ENCODE measurements around the gene OPA3. TPM values are rescaled to one million over a fixed set of nuclear protein-coding genes. Genes with fewer than 3 reads are reported as not detected.

OPA3 gene
- total and polyA plus RNA-seq, 5 donors: 17.5 to 27.6 (median 23.2) TPM

DNA sequence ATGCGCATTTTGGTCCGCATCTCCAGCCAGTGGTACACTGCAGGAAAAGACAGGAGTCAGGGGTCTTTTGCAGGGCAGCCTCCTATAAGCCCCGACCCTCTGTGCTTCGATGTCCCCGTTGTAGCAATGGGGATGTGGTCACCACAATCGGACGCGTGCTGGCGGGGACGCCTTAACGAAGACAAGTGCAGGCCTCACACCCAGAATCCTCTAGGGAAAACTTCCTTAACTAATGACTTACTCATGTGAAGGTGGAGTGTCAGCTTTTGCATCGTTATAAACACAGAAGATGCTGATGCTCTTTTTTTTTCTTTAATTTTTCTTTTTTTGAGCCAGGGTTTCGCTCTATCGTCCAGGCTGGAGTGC, 55.2 kb downstream of the OPA3 start:
- DNase-seq: peak in 1 of 3 donors; percentile 30
- WGBS: 33% methylated on average over 14 of the region's 14 CpGs
- Histone ChIP-seq H3K27me3 (ENCODE audit: control insufficient read depth, insufficient read depth) (no peaks in the 10 kb centered on the region), H3K9me3 (ENCODE audit: control insufficient read depth, low read length) (no peaks in the 10 kb centered on the region), H3K27ac (ENCODE audit: low read length) (no peak overlapping the region), H3K4me3 (ENCODE audit: low read length) (no peak overlapping the region), H3K4me1 (ENCODE audit: control insufficient read depth, insufficient read depth, low read length) (peaks cover 4% of the 10 kb centered on the region)
- no peak for ATAC-seq
- intact Hi-C loops (cut with DNase I): loop anchor here in 3 of 4 donors (10.0 kb wide), 2 partner anchors 45 to 115 kb away; no protein-coding TSS in a partner anchor

DNA sequence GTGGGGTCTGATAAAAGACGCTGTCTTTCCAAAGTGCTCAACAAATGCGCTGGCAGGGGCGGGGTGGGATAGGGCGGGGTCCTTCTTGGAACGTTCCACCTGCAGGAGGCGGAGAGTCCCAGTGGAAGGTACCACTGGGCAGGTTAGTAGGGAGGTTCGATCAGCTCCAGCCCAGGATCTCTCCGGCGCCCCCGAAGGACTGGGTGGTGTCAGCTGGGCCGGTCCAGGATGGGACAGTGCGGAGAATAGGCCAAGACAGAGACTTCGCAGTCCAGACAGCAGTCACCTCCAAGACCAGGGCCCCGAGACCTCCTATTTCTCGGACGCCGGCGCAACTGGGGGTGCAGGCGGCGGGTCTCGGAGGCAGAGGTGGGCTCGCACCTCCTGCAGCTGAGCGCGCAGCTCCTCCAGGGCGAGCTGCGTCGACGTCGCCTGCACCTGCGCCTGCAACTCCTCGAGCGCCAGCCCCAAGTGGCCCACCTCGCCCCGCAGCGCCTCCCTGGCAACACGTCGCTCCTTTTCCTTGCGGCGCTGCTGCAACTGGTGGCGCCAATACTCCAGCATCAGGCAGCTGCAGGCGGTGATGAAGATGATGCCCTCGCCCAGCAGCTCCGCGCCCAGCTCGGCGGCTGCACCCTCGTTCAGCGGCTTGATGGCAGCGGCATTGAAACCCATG, 55.7 kb downstream of the OPA3 start:
- 7% methylated on average over 49 of the region's 49 CpGs for WGBS
- DNase-seq: peak in 1 of 3 donors; percentile 57

DNA sequence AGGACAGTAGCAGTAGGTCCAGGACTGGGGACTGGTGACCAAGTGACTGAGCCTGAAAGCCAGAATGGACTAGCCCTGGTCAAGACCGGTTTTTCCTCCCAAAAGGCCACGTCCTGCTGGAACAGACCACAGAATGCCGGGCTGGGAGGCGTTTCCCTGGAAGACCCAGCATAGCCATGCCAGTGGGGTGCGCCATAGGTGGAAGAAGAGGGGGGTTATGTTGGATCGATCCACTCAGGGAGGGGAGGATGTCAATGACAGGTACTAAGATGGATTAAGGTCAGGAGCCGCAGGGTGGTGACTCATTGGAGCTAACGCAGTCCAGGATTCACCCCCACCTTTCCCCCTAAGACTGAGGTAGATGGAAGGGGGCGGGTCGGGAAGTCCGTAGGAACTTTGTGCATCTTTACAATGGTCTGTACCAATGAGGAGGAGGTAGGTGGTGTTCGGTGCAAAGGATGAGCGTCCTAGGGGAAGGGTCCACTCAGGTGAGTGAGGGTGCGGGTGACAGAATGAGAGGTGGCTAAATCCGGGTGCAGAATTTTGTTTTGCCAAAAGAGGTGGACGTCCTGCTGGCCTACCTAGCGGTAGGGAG, 56.4 kb downstream of the OPA3 start:
- no peak overlapping the region for H3K4me3 ChIP-seq (ENCODE audit: low read length)
- intact Hi-C loops (cut with DNase I): loop anchor here in 3 of 4 donors (10.0 kb wide), 2 partner anchors 47 to 117 kb away; no protein-coding TSS in a partner anchor
- WGBS: 30% methylated on average over 17 of the region's 17 CpGs

More for the DNA sequence above, 55.7 kb downstream of the OPA3 start:
- intact Hi-C loops (cut with DNase I): loop anchor here in 3 of 4 donors (10.0 kb wide), 2 partner anchors 46 to 116 kb away; no protein-coding TSS in a partner anchor
- H3K9me3 ChIP-seq (ENCODE audit: control insufficient read depth, low read length): no peaks in the 10 kb centered on the region
- no peaks in the 10 kb centered on the region for H3K27me3 ChIP-seq (ENCODE audit: control insufficient read depth, insufficient read depth)
- H3K4me1 ChIP-seq (ENCODE audit: control insufficient read depth, insufficient read depth, low read length): peaks cover 4% of the 10 kb centered on the region
- peak; percentile 27 to 45 for ATAC-seq
- no peak overlapping the region for H3K27ac ChIP-seq (ENCODE audit: low read length)
- H3K4me3 ChIP-seq (ENCODE audit: low read length): no peak overlapping the region

DNA sequence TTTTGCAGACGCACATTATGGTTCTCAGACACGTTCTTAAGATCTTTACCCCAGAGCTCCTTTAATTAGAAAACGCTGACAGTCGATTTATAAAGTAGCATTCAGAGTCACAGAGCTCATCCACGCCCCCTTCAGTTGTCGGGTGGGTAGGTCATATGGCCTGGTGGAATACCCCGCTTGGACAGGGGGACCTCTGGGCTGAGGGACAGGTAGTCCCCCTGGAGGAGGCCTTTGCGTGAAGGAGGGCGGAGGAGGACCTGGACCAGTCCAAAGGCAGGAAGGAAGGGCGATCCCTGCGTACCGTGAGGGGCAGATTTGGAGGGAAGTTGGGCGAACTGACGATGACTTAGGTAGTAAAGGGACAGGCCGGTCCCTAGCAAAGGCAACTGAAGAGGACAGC, 56.9 kb downstream of the OPA3 start:
- no peaks in the 10 kb centered on the region for H3K9me3 ChIP-seq (ENCODE audit: control insufficient read depth, low read length)
- no peak overlapping the region for H3K27ac ChIP-seq (ENCODE audit: low read length)
- H3K4me3 ChIP-seq (ENCODE audit: low read length): no peak overlapping the region
- no peaks in the 10 kb centered on the region for H3K27me3 ChIP-seq (ENCODE audit: control insufficient read depth, insufficient read depth)
- H3K4me1 ChIP-seq (ENCODE audit: control insufficient read depth, insufficient read depth, low read length): peaks cover 4% of the 10 kb centered on the region
- ATAC-seq (peak in 1 of 2 donors; percentile 7), DNase-seq (peak in 1 of 3 donors; percentile 42)
- 63% methylated on average over 15 of the region's 15 CpGs for WGBS
- intact Hi-C loops (cut with DNase I): loop anchor here in 3 of 4 donors (10.0 kb wide), 2 partner anchors 47 to 117 kb away; no protein-coding TSS in a partner anchor

More for the DNA sequence above, 56.4 kb downstream of the OPA3 start:
- H3K27me3 ChIP-seq (ENCODE audit: control insufficient read depth, insufficient read depth): no peaks in the 10 kb centered on the region
- H3K4me1 ChIP-seq (ENCODE audit: control insufficient read depth, insufficient read depth, low read length): peaks cover 4% of the 10 kb centered on the region
- no peaks in the 10 kb centered on the region for H3K9me3 ChIP-seq (ENCODE audit: control insufficient read depth, low read length)
- DNase-seq (peak in 1 of 3 donors; percentile 36), ATAC-seq (peak in 1 of 2 donors; percentile 10)
- no peak overlapping the region for H3K27ac ChIP-seq (ENCODE audit: low read length)

DNA sequence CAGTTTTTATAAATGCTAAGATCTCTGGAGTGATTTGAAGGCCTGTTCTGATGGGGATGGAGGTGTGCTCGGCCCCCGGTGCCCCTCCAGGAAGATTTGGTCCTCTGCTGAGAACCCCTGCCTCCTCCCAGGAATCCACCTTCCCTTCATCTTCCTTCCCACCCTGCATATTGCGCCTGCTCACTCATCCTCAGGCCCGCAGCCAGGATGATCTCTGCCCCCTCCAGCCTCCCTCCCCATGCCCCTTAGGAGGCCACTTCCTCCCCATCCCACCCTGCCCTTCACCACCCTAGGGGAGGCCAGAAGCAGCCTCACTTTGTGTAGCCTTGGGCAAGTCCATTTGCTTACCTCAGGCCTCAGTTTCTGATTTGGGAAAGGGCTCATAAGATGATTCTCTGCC, 57.6 kb downstream of the OPA3 start:
- Histone ChIP-seq H3K27me3 (ENCODE audit: control insufficient read depth, insufficient read depth) (no peaks in the 10 kb centered on the region), H3K27ac (ENCODE audit: low read length) (no peak overlapping the region), H3K4me1 (ENCODE audit: control insufficient read depth, insufficient read depth, low read length) (peaks cover 4% of the 10 kb centered on the region), H3K9me3 (ENCODE audit: control insufficient read depth, low read length) (no peaks in the 10 kb centered on the region), H3K4me3 (ENCODE audit: low read length) (no peak overlapping the region)
- intact Hi-C loops (cut with DNase I): loop anchor here in 3 of 4 donors (10.0 kb wide), 2 partner anchors 48 to 118 kb away; no protein-coding TSS in a partner anchor
- 92% methylated on average over 4 of the region's 4 CpGs for WGBS
- DNase-seq: peak in 1 of 3 donors; percentile 21
- no peak for ATAC-seq

DNA sequence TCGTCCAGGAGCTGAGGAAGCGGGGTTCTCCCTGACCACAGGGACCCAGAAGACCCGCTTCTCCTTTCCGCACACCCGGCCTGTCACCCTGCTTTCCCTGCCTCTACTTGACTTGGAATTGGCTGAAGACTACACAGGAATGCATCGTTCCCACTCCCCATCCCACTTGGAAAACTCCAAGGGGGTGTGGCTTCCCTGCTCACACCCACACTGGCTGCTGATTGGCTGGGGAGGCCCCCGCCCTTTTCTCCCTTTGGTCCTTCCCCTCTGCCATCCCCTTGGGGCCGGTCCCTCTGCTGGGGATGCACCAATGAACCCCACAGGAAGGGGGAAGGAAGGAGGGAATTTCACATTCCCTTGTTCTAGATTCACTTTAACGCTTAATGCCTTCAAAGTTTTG, 58.5 kb downstream of the OPA3 start:
- WGBS: 58% methylated on average over 9 of the region's 9 CpGs
- peak overlapping the region; percentile 63 for H3K27ac ChIP-seq (ENCODE audit: low read length)
- ATAC-seq: peak; percentile 52 to 60
- no peaks in the 10 kb centered on the region for H3K9me3 ChIP-seq (ENCODE audit: control insufficient read depth, low read length)
- no peaks in the 10 kb centered on the region for H3K27me3 ChIP-seq (ENCODE audit: control insufficient read depth, insufficient read depth)
- H3K4me1 ChIP-seq (ENCODE audit: control insufficient read depth, insufficient read depth, low read length): peaks cover 4% of the 10 kb centered on the region
- no peak overlapping the region for H3K4me3 ChIP-seq (ENCODE audit: low read length)
- peak; percentile 76 to 89 (median 88) for DNase-seq
- intact Hi-C loops (cut with DNase I): loop anchor here in 3 of 4 donors (10.0 kb wide), 2 partner anchors 49 to 119 kb away; no protein-coding TSS in a partner anchor

DNA sequence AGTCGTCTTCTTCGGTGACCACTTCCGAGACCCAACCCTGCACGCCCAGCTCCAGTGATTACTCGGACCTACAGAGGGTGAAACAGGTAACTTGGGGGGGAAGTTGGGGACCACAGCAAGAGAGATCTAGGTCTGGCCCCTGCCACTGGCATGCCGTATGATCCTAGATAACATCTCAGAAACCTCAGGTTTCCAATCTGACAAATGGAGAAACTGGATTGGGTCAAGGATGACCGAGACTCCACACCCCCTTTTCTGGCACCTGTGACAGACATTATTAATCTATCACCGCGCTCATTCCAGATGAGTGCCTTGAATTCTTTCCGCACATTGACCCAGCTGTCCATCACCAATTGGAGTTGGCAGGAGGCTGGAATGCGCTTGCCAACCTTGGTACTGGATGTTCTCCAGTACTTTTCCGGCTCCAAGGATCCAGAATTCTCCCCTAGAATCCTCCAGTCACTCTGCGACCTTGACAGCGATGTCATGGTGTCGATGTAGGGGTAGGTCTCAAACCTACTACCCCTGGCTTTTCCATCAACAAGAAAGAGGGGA, 60.0 kb downstream of the OPA3 start:
- H3K27me3 ChIP-seq (ENCODE audit: control insufficient read depth, insufficient read depth): no peaks in the 10 kb centered on the region
- no peaks in the 10 kb centered on the region for H3K9me3 ChIP-seq (ENCODE audit: control insufficient read depth, low read length)
- peak overlapping the region; percentile 57 for H3K27ac ChIP-seq (ENCODE audit: low read length)
- no peak overlapping the region for H3K4me3 ChIP-seq (ENCODE audit: low read length)
- DNase-seq (no peak), ATAC-seq (no peak)
- H3K4me1 ChIP-seq (ENCODE audit: control insufficient read depth, insufficient read depth, low read length): peaks cover 4% of the 10 kb centered on the region
- WGBS: 85% methylated on average over 15 of the region's 15 CpGs
- intact Hi-C loops (cut with DNase I): loop anchor here (2.0 to 10.0 kb wide), 3 partner anchors 46 to 120 kb away; no protein-coding TSS in a partner anchor

DNA sequence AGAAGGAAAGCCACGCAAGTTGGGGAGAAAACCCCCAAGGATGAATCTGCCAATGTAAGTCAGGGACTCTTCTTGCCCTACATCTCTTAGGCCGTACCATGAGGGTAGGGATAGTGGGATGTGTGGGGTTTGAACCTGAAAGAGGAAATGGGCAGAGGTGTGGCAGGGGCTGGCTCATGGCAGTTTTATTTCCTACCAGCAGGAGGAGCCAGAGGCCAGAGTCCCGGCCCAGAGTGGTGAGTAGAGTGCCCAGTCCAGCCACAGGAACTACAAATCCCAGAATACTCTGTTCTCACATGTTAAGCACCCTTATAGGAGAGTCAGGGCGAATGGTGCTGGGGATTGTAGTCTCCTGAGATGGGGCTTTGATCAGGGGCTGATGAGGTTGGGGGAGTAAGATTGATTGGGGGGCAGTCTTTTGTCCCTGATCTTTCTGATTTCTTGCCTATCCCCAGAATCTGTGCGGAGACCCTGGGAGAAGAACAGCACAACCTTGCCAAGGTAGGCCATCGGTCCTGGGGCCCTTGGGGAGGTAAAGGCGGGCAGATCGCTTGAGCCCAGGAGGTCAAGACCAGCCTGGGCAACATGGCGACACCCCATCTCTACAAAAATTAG, 60.9 kb downstream of the OPA3 start:
- Histone ChIP-seq H3K9me3 (ENCODE audit: control insufficient read depth, low read length) (no peaks in the 10 kb centered on the region), H3K4me3 (ENCODE audit: low read length) (no peak overlapping the region), H3K27me3 (ENCODE audit: control insufficient read depth, insufficient read depth) (no peaks in the 10 kb centered on the region), H3K4me1 (ENCODE audit: control insufficient read depth, insufficient read depth, low read length) (no peaks in the 10 kb centered on the region), H3K27ac (ENCODE audit: low read length) (peak overlapping the region; percentile 68)
- WGBS: 68% methylated on average over 9 of the region's 9 CpGs
- DNase-seq (peak; percentile 68 to 88 (median 87)), ATAC-seq (peak; percentile 90 to 95)
- intact Hi-C loops (cut with DNase I): loop anchor here (2.0 to 10.0 kb wide), 4 partner anchors 47 to 121 kb away; no protein-coding TSS in a partner anchor

DNA sequence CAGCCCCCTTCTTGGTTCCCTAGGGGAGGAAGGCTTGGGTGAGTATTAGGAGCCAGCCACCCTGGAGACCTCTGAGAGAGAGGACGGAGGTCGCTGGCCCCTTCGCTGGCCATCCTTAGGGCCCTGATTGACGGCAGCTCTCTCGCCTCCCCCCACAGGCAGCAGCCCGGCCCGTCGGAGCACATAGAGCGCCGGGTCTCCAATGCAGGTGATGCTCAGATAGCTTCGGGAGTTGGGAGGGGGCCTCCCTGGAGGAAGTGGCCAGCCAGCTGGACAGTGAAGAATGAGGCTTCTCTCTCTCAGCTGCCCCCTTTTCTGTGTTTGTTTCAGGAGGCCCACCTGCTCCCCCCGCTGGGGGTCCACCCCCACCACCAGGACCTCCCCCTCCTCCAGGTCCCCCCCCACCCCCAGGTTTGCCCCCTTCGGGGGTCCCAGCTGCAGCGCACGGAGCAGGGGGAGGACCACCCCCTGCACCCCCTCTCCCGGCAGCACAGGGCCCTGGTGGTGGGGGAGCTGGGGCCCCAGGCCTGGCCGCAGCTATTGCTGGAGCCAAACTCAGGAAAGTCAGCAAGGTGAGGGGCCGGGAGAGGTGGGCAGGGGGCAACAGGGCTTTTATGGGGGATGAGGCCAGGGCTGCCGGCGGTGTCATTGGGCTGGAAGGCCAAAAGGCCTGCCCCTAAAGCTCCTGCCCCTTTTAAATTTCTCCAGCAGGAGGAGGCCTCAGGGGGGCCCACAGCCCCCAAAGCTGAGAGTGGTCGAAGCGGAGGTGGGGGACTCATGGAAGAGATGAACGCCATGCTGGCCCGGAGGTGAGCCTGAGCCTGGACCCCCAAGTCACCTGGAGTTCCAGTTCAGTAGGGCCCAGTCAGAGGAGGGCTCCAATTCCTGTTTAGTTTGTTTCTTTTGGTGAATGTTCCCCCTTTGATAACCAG, 62.3 kb downstream of the OPA3 start:
- Histone ChIP-seq H3K27ac (ENCODE audit: low read length) (no peak overlapping the region), H3K4me1 (ENCODE audit: control insufficient read depth, insufficient read depth, low read length) (no peaks in the 10 kb centered on the region), H3K9me3 (ENCODE audit: control insufficient read depth, low read length) (no peaks in the 10 kb centered on the region), H3K4me3 (ENCODE audit: low read length) (no peak overlapping the region), H3K27me3 (ENCODE audit: control insufficient read depth, insufficient read depth) (no peaks in the 10 kb centered on the region)
- ATAC-seq (no peak), DNase-seq (no peak)
- intact Hi-C loops (cut with DNase I): loop anchor here (2.0 to 10.0 kb wide), 3 partner anchors 53 to 123 kb away; no protein-coding TSS in a partner anchor
- WGBS: 84% methylated on average over 24 of the region's 24 CpGs

DNA sequence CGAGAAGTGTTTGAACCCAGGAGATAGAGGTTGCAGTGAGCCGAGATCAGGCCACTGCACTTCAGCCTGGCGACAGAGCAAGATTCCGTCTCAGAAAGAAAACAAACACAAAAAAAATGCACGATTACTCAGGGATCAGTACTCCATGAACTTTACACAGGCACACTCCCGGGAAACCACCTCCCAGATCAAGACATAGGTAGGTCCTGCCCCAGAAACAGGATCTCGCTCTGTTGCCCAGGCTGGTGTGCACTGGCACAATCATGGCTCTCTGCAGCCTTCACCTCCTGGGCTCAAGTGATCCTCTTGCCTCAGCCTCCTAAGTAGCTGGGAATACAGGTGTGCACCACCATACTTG, 66.2 kb downstream of the OPA3 start:
- ATAC-seq: no peak
- no peak for DNase-seq
- WGBS: 88% methylated on average over 7 of the region's 7 CpGs
- Histone ChIP-seq H3K4me3 (ENCODE audit: low read length) (no peak overlapping the region), H3K27me3 (ENCODE audit: control insufficient read depth, insufficient read depth) (no peaks in the 10 kb centered on the region), H3K9me3 (ENCODE audit: control insufficient read depth, low read length) (no peaks in the 10 kb centered on the region), H3K27ac (ENCODE audit: low read length) (no peak overlapping the region), H3K4me1 (ENCODE audit: control insufficient read depth, insufficient read depth, low read length) (peaks cover 5% of the 10 kb centered on the region)
- intact Hi-C loops (cut with DNase I): no loop called here

All from right cardiac atrium (tissue), 5 donors.